Left hindlimb (tissue), 1 donor: ENCODE data around the gene SBK3.
"Not testable (repeated sequence)": the region's sequence is repeated elsewhere in the genome, so short reads cannot be mapped to it uniquely, and the experiment has no call there.

Source experiments
- DNase-seq: peaks from one replicate; pipeline ENCODE4 v3.0.0-alpha.2; 2018

SBK3 gene

DNA sequence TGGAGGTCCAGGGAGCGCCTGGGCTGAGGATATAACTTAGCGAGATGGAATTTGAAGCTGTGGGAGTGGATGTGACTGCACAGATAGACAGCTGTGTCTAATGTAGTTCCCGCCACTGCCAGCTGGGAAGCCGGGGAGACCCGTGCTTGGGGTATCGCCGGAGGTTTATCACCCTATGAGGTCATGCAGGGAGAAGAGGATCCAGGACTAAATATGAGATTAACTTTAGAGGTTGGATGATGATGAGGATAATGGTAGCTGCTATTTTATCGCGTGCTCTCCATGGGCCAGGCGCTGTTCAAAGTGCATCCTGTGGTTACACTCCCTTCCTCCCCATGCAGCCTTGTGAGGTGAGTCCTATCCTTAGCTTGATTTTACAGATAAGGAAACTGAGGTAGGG, 37.2 kb downstream of the SBK3 start:
- no peak for DNase-seq

DNA sequence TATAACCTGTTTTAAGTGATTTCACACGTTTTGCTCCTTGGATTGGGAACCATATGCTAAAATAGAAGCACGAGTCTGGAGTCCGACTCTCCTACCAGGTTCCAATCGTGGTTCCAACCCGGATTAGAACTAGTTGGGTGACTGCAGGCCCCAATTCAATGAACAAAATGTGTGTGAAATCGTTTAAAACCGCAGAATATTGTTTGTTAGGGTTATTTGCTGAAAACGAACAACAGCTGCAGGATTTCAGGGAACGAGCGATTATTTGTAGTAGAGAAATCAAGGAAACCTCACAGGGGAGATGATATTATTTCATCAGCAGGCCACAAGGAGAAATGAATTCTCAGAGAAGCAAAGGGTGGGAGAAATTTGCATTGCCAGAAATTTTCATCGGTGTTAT, 40.4 kb downstream of the SBK3 start:
- DNase-seq, result no peak

DNA sequence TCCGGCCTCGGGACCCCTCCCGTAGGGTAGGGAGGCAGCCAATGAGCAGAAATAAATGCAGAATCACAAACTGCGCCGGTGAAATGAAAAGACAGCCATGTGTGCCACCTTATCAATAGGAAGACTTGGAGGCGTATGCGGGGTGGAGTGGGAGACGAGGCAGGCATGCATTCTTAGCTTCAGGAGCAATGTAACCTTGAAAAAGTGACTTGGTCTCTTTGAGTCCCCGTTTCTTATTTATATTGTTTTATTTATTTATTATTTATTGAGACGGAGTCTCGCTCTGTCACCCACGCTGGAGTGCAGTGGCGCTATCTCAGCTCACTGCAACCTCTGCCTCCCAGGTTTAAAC, 41.1 kb downstream of the SBK3 start:
- DNase-seq, result no peak

DNA sequence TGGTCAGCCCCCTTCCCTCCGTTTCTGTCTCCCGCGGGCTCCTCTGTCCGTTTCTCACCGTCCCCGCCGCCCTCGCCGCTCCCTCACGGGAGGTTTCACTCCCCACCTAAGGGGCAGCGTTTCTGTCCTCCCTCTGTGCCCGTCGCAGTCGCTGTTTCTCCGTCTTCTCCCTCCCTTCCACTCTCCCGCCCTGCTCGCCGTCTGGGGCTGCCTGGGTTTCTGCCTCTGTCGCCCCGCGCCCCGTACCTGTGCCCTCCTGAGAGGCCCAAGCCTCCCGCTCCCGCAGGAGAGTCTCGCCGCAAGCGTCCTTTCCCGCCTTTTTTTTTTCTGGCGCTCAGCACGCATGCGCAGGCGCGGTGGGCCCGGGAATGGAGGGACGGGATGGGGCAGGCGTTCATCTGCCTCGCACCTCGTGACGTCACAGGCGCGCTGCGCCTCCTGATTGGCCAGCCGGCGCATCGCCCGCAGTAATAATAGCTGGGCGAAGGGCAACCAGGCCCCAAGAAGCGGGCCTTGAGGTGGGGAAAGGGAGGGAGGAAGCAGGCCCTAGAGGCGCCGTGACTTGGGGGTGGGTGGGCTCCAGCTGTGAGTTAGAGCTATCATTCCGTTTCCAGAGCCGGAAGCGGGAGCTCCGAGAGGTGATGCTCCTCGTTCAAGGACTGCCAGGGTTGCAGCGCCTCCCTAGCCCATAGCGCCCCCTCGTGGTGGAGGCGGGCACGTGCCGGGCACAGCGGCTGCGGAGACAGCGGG, 41.7 kb downstream of the SBK3 start:
- peak; percentile 92 for DNase-seq

DNA sequence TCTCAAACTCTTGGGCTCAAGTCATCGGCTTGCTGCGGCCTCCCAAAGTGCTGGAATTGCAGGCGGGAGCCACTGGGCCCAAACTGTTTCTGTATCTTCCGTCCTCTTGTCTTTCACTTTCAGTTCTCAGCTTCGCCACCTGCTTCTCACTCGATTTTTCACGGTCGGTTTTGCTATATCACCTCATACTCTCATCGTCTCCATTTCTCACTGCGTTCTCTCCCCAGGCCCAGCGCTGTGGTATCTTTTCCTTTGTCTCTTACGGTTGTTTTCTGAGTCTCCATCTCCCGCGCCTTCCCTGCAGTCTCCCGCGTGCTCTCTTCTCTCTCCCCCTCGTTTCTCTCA, 42.2 kb downstream of the SBK3 start:
- DNase-seq, result no peak

DNA sequence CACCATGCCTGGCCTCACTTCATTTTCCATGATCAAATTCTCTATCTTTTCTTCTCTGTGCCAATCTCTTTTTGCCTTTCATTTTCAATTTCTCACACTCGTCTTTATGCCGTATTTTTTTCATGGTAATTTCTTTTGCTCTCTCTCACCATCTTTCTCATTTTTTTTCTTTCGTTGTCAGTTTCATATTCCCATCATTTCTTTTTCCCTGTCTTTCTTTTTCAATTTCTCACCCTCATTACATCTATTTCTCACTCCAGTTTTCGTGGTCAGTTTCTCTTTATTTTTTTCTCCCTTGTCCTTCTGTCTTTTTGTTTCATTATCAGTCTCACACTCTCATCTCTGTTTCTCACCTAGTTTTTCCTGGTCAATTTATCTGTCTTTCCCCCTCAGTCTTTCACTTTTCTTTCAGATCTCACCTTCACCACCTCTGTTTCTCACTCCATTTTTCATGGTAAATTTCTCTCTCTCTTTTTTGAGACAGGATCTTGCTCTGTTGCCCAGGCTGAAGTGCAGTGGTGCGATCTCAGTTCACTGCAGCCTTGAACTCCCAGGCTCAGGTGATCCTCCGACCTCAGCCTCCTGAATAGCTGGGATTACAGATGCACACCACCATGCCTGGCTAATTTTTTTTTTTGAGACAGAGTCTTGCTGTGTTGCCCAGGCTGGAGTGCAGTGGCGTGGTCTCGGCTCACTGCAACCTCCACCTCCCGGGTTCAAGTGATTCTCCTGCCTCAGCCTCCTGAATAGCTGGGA, 43.0 kb downstream of the SBK3 start:
- no peak for DNase-seq

DNA sequence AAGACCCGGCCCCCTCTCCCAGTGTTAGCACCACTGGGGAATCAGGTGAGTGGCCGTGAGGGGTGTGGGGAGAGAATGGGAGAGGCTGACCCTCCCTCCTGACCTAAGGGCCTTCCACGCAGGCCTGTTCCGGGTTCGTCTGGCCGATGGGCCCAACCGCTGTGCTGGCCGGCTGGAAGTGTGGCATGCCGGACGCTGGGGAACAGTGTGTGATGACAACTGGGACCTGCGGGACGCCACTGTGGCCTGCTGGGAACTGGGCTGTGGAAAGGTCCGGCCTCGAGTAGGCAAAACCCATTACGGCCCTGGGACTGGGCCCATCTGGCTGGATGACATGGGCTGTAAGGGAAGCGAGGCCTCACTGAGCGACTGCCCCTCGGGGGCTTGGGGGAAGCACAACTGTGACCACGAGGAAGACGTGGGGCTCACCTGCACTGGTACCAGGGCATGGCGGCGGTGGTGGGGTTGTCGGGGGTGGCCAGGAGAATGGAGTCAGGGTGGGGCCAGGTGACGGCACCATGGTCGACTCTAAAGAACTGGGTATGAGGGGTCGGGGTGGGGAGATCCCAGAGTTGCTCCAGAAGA, 44.9 kb downstream of the SBK3 start:
- no peak for DNase-seq

DNA sequence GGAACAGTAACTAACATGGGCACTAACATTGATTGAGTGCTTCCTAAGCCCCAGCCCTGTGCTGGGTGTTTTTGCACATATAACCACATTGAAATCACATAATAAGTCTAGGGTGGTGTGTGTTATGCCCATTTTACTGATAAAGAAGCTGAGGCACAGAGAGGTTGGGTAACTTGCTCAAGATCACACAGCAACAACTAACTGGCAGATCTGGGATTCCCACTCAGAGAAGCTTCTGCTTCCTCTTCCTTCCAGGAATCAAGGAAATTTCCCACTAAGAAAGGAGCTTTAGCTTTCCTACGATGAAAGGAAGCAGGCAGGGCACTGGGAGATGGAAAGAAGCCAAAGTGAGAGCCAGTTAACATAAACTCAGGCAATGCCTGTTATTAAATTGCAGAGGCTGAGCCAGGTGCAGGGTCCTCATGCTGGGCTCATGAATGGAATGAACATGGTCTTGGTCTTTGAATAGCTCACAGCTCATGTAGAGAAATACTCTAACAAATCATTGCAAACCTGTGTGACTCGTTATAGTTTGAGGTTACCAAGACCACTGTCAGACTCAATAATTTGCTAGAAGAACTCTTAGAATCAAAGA, 47.0 kb downstream of the SBK3 start:
- no peak for DNase-seq

DNA sequence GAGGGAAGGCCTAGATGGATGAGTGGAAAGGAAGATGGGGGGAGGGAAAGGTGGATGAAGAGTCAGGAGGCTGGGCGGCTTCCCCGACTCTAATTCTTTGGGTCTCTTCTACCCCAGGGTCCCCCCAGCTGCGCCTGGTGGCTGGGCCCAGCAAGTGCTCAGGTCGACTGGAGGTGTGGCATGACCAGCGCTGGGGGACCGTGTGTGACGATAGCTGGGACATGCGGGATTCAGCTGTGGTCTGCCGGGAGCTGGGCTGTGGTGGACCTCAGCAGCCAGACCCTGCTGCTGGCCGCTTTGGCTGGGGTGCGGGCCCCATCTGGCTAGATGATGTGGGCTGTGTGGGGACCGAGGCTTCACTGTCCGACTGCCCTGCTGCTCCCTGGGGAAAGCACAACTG, 47.6 kb downstream of the SBK3 start:
- DNase-seq, result no peak

DNA sequence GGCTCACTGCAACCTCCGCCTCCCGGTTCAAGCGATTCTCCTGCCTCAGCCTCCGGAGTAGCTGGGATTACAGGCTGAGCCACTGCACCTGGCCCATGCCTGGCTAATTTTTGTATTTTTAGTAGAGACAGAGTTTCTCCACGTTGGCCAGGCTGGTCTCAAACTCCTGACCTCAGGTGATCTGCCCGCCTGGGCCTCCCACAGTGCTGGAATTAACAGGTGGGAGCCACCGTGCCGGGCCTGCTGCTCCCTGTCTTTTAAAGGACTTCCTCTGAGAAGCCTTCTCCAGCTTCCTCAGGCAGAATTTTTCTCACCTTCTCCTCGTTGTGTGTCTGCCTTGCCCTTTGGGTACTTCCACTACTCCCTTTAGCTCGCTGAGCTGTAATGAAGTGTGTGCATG, 48.5 kb downstream of the SBK3 start:
- DNase-seq, result not testable (repeated sequence)

DNA sequence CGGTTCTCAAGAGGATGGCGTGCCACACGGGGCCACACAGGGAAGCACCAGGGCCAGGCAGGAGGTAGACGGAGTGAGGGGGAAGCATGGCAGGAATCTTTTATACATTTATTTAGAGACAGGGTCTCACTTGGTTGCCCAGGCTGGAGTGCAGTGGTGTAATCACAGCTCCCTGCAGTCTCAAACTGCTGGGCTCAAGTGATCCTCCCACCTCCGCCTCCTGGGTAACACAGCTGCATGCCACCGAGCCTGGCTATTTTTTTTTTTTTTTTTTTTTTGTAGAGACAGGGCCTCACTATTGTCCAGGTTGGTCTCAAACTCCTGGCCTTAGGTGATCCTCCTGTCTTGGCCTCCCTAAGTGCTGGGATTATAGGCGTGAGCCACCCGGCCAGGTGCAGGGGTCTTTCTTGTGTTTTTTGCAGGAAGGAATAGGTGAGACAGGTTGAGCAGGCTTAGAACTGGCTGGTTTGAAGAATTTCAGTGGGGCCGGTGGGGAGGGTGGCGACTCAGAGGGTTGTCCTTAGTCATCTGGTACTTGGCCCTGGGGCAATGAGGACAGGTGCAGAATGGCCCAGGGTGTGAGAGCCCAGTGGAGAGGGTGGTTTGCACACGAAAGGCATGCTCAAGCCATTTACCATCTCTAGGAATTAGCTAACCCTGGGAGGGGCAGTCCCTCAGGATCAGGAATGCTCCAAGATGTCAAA, 49.5 kb downstream of the SBK3 start:
- DNase-seq, result no peak

DNA sequence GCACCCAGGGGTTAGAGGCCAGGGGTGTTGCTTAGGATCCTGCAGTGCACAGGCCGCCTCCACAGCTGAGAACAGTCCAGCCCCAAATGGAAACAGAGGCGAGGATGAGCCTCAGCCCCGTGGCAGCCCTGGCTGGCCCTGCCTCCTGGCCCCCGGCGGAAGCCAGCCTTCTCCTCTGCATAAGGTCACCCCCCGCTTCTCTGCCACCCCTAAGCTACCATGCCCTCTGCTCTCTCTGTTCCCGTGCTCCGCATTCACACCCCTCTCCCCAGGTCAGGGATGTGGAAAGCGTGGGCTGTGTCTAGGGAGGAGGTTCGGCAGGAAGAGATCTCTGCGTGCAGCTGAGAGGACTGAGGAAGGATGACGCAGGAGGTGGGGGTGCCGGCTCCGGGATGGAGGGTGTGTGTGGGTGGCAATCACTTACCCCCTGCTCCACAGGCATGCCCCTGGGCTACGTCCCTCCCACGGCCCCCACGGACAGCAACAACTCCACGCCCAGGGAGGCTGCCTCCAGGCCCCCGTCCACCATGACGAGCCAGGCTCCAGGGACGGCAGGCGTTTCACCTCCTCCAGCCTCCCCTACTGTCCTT, 51.1 kb downstream of the SBK3 start:
- no peak for DNase-seq

DNA sequence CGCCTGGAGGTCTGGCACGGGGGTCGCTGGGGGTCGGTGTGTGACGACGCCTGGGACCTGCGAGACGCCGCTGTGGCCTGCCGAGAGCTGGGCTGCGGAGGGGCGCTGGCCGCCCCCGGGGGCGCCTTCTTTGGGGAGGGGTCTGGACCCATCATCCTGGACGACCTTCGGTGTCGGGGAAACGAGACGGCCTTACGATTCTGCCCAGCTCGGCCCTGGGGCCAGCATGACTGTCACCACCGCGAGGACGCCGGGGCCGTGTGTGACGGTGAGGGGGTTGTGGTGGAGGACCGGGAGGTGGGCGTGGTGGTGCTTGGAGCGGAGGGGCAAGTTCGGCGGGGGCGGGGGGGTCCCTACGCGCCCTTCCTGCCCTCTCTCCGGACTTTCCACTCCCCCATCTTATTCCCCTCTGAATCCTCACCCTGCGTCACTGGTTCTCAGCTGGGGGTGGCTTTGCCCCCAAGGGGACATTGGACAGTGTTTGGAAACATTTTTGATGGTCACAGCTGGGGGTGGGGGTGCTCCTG, 51.6 kb downstream of the SBK3 start:
- DNase-seq, result no peak

DNA sequence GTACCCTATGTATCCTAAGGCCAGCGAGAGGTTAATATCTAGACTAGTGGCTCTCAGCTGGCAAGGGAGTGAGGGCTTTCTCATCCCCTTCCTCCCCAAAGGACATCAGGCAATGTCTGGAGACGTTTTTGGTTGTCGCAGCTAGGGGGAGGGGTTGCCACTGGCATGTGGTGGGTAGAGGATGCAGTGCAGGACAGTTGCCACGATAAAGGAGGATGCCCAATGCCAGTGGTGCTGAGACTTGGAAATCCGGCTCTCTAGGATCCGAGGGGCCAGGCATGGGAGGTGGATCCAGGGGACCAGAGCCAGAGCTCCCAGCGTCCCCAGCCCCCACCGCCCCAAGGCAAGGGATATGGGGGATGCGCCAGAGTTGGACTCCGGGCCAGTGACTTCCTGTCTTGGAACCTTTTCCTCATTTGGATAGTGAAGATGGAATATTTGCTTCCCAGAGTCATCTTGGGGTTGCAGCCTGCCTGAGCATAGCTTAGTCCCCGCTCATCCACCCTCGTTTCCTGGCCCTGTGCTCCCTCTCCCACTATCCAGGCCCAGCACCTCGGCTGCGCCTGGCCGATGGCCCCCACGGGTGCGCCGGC, 52.2 kb downstream of the SBK3 start:
- peak; percentile 76 for DNase-seq

DNA sequence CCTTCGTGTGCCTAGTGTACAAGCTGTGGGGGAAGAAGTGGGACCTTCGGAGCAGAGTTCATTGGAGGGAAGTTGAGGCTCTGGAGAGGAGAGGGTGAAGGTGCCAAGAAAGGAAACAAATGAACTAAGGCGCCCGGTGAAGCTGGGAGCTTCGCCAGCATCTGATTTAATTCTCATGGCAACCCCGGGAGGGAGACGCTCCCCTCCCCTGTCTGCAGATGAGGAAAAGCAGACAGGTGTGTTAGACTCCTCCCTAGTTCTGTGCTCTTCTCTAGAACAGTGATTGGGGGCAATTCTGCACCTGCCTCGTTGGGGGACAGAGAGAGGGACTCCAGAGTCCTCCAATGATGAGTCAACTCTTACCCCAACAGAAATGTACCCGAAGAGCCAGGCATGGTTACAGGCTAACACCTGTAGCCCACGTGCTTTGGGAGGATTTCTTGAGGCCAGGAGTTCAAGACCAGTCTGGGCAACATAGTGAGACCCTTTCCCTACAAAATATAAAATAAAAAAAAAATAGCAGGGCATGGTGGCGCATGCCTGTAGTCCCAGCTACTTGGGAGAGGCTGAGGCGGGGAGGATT, 52.9 kb downstream of the SBK3 start:
- no peak for DNase-seq

DNA sequence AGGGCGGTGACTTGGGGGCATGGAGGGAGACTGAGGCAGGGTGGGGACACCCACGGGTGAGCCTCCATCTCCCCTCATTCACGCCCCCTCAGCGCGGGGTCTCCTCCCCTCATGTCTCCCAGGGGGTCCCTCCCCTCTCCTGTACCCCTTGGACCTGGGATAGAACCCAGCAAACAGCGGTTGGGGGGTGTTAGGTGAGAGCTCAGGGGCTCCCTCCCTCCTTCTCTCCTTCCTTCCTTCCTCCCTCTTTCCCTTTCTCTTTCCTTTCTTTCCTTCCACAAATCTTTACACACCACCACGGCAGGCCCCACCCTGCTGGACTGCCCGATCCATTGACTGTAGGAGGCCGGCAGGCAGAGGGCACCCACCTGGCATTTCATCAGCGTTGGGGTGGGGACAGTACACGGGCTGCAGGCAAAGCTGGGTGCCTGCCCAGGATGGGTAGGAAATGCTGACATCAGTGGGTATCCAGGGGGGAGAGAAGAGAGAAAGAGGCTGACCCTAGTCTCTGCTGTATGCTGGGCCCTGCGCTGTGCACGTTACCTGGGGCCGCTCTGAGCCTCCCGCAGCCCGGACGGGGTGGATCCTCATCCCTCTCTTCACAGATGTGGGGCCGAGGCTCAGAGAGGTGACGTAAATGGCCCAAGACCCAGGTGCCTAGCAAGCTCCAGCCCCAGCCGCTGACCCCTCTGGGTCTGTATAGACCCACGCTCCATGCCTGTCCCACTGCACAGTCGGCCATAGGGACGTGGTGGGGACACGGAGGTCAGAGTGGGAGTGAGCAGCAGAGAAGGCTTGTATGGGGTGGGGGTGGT, 53.6 kb downstream of the SBK3 start:
- DNase-seq, result peak; percentile 57
